Tibial nerve (tissue), 4 donors: ENCODE data around the gene LPCAT3.

ENCODE experiments used
- CTCF ChIP-seq, 5 experiments: fragments of 200-600 bp in 3 of 5; fragments of 450-650 bp in 2 of 5; sonication (generic) in 3 of 5; IDR thresholded peaks; one replicate each; pipeline ENCODE4 v1.5.1; 2016 to 2019; ENCODE audit warnings: antibody characterized with exemption in 5 of 5, mild to moderate bottlenecking in 3 of 5, moderate library complexity in 2 of 5
- EP300 ChIP-seq, 2 donors: sonication (generic); formaldehyde crosslinking; IDR thresholded peaks; one replicate each; pipeline ENCODE4 v1.6.1; 2017; ENCODE audit warnings: antibody characterized with exemption in 2 of 2, mild to moderate bottlenecking in 1 of 2
- POLR2A ChIP-seq, 2 donors: fragments of 450-650 bp; IDR thresholded peaks; one replicate each; pipeline ENCODE4 v1.6.1; 2017; ENCODE audit warnings: antibody characterized with exemption in 2 of 2, mild to moderate bottlenecking in 2 of 2, moderate library complexity in 2 of 2

- TF ChIP-seq CTCF (IDR thresholded peaks at IDR 0.05) = no peak
- TF ChIP-seq POLR2A (IDR thresholded peaks at IDR 0.05) = no peak
- no peak for TF ChIP-seq EP300 (IDR thresholded peaks at IDR 0.05)
These were observed 63.8 kb downstream of the LPCAT3 start for GRCh38 chr12:6954316-6955107.
